ENCODE data around the gene NAT10. TPM values are rescaled to one million over a fixed set of nuclear protein-coding genes. Genes with fewer than 3 reads are reported as not detected.
A peak's percentile ranks its signal among the peaks of the same experiment; 100 is the strongest.
"Not testable (repeated sequence)": the region's sequence is repeated elsewhere in the genome, so short reads cannot be mapped to it uniquely, and the experiment has no call there.

NAT10 gene
- total RNA-seq, 2 experiments from 2014 or later = 129 to 137 TPM

GRCh38 chr11:34084637-34085036 is 20.8 kb upstream of the NAT10 start:
- H3K36me3 Mint-ChIP-seq (ENCODE audit: low read depth) = peaks cover 55% of the 10 kb centered on the region
- DNase-seq = no peak
- intact Hi-C loops (cut with micrococcal nuclease) = no loop called here
- ChIA-PET POLR2A (interaction anchor here (1.1 to 2.3 kb wide), 3 partner anchors 10 to 21 kb away, joined by 3 to 11 read pairs (median 4); partner anchors contain the start of gene NAT10), CTCF (interaction anchor here (1.0 to 2.0 kb wide), 3 partner anchors 8 to 93 kb away, joined by 3 to 7 read pairs (median 4); partner anchors contain the start of gene NAT10)
- no peak for ATAC-seq
- TF ChIP-seq CTCF (IDR thresholded peaks at IDR 0.05) = no peak
- no peak overlapping the region for H3K4me3 Mint-ChIP-seq
- peaks cover 12% of the 10 kb centered on the region for H3K4me1 Mint-ChIP-seq (ENCODE audit: low read depth)
- H3K27me3 Mint-ChIP-seq = no peaks in the 10 kb centered on the region
- no peaks in the 10 kb centered on the region for H3K9me3 Mint-ChIP-seq
- peak overlapping the region; percentile 41 for H3K27ac Mint-ChIP-seq

GRCh38 chr11:34086554-34087283 is 18.7 kb upstream of the NAT10 start:
- POLR2A ChIA-PET = interaction anchor here (0.5 to 1.6 kb wide), 2 partner anchors 17 to 69 kb away, joined by 3 to 5 read pairs; no protein-coding TSS in a partner anchor
- Mint-ChIP-seq H3K9me3 (no peaks in the 10 kb centered on the region), H3K4me1 (ENCODE audit: low read depth) (peaks cover 8% of the 10 kb centered on the region), H3K27me3 (no peaks in the 10 kb centered on the region), H3K36me3 (ENCODE audit: low read depth) (peaks cover 56% of the 10 kb centered on the region), H3K4me3 (no peak overlapping the region), H3K27ac (peak overlapping the region; percentile 66)
- DNase-seq (no peak), ATAC-seq (peak; percentile 39)
- TF ChIP-seq CTCF (IDR thresholded peaks at IDR 0.05) = no peak
- CTCF ChIA-PET = interaction anchor here (1.5 to 2.0 kb wide), 3 partner anchors 9 to 25 kb away, joined by 3 to 7 read pairs (median 5); no protein-coding TSS in a partner anchor
- intact Hi-C loops (cut with micrococcal nuclease) = no loop called here

- TF ChIP-seq CTCF (IDR thresholded peaks at IDR 0.05) = no peak
- peaks cover 48% of the 10 kb centered on the region for H3K36me3 Mint-ChIP-seq (ENCODE audit: low read depth)
- ATAC-seq = no peak
- intact Hi-C loops (cut with micrococcal nuclease) = no loop called here
- peaks cover 5% of the 10 kb centered on the region for H3K4me1 Mint-ChIP-seq (ENCODE audit: low read depth)
- H3K27me3 Mint-ChIP-seq = no peaks in the 10 kb centered on the region
- DNase-seq = no peak
- H3K9me3 Mint-ChIP-seq = no peaks in the 10 kb centered on the region
- H3K27ac Mint-ChIP-seq = no peak overlapping the region
- POLR2A ChIA-PET = no interaction called here
- no peak overlapping the region for H3K4me3 Mint-ChIP-seq
- CTCF ChIA-PET = interaction anchor here (1.1 kb wide), 1 partner anchor 16 kb away, joined by 3 read pairs; no protein-coding TSS in a partner anchor
Measured at GRCh38 chr11:34091825-34092224, 13.6 kb upstream of the NAT10 start.

GRCh38 chr11:34094900-34095299 is 10.5 kb upstream of the NAT10 start:
- H3K4me3 Mint-ChIP-seq; H3K27me3 Mint-ChIP-seq; intact Hi-C loops (cut with micrococcal nuclease); H3K4me1 Mint-ChIP-seq (ENCODE audit: low read depth); ATAC-seq; DNase-seq; H3K9me3 Mint-ChIP-seq: not testable (repeated sequence)
- H3K36me3 Mint-ChIP-seq (ENCODE audit: low read depth) = peaks cover 54% of the 10 kb centered on the region
- ChIA-PET POLR2A (interaction anchor here (0.7 to 1.7 kb wide), 3 partner anchors 8 to 11 kb away, joined by 3 to 7 read pairs (median 4); partner anchors contain the start of gene NAT10), CTCF (interaction anchor here (0.9 to 1.4 kb wide), 3 partner anchors 12 to 19 kb away, joined by 3 to 4 read pairs (median 4); no protein-coding TSS in a partner anchor)
- H3K27ac Mint-ChIP-seq = peak overlapping the region; percentile 64

- intact Hi-C loops (cut with micrococcal nuclease) = no loop called here
- no peaks in the 10 kb centered on the region for H3K27me3 Mint-ChIP-seq
- DNase-seq = no peak
- no peak for ATAC-seq
- peaks cover 34% of the 10 kb centered on the region for H3K36me3 Mint-ChIP-seq (ENCODE audit: low read depth)
- no peak overlapping the region for H3K27ac Mint-ChIP-seq
- no peak overlapping the region for H3K4me3 Mint-ChIP-seq
- no peaks in the 10 kb centered on the region for H3K9me3 Mint-ChIP-seq
- H3K4me1 Mint-ChIP-seq (ENCODE audit: low read depth) = peaks cover 5% of the 10 kb centered on the region
- TF ChIP-seq CTCF (IDR thresholded peaks at IDR 0.05) = no peak
- CTCF ChIA-PET = interaction anchor here (0.7 to 2.0 kb wide), 3 partner anchors 9 to 102 kb away, joined by 3 to 5 read pairs (median 3); no protein-coding TSS in a partner anchor
- POLR2A ChIA-PET = interaction anchor here (2.1 kb wide), 1 partner anchor 13 kb away, joined by 4 read pairs; no protein-coding TSS in a partner anchor
Measured at GRCh38 chr11:34098813-34099212, 6.6 kb upstream of the NAT10 start.
